LNCAP (cell line): ENCODE measurements around the gene MACROD2.

Experiments used
- TF ChIP-seq, protein P1 (sequence below): fragments of 450-650 bp; IDR thresholded peaks from 2 replicates; pipeline ENCODE4 v1.5.1; 2017; ENCODE audit warnings: mild to moderate bottlenecking

The MACROD2 gene

GRCh38 chr20:15289337-15289736, 1294.0 kb downstream of the MACROD2 start:
- TF ChIP-seq, protein P1, sequence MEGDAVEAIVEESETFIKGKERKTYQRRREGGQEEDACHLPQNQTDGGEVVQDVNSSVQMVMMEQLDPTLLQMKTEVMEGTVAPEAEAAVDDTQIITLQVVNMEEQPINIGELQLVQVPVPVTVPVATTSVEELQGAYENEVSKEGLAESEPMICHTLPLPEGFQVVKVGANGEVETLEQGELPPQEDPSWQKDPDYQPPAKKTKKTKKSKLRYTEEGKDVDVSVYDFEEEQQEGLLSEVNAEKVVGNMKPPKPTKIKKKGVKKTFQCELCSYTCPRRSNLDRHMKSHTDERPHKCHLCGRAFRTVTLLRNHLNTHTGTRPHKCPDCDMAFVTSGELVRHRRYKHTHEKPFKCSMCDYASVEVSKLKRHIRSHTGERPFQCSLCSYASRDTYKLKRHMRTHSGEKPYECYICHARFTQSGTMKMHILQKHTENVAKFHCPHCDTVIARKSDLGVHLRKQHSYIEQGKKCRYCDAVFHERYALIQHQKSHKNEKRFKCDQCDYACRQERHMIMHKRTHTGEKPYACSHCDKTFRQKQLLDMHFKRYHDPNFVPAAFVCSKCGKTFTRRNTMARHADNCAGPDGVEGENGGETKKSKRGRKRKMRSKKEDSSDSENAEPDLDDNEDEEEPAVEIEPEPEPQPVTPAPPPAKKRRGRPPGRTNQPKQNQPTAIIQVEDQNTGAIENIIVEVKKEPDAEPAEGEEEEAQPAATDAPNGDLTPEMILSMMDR: no peak

- TF ChIP-seq, protein P1: no peak
Observed at GRCh38 chr20:15292405-15292804, 1297.1 kb downstream of the MACROD2 start.

- TF ChIP-seq, protein P1: no peak
Observed at GRCh38 chr20:15296422-15296821, 1301.1 kb downstream of the MACROD2 start.

GRCh38 chr20:15297059-15297875, 1302.0 kb downstream of the MACROD2 start:
- TF ChIP-seq, protein P1: no peak

GRCh38 chr20:15302075-15302474, 1306.8 kb downstream of the MACROD2 start:
- TF ChIP-seq, protein P1: no peak

GRCh38 chr20:15310361-15310760, 1315.0 kb downstream of the MACROD2 start:
- TF ChIP-seq, protein P1: no peak

GRCh38 chr20:15316556-15316955, 1321.2 kb downstream of the MACROD2 start:
- TF ChIP-seq, protein P1: no peak
